Esophagus muscularis mucosa (tissue), 3 donors: ENCODE data around the gene CALB2.

ENCODE experiments used
- CTCF ChIP-seq, 3 experiments: fragments of 200-600 bp in 2 of 3; fragments of 450-650 bp in 1 of 3; sonication (generic) in 2 of 3; IDR thresholded peaks; one replicate each; pipeline ENCODE4 v1.5.1; 2017 to 2019; ENCODE audit warnings: antibody characterized with exemption in 3 of 3, mild to moderate bottlenecking in 2 of 3, moderate library complexity in 1 of 3
- POLR2A ChIP-seq: fragments of 450-650 bp; IDR thresholded peaks from one replicate; pipeline ENCODE4 v1.6.1; 2017; ENCODE audit warnings: antibody characterized with exemption, moderate library complexity, mild to moderate bottlenecking, low read depth
- POLR2AphosphoS5 ChIP-seq, 2 donors: sonication (generic); formaldehyde crosslinking; IDR thresholded peaks; one replicate each; pipeline ENCODE4 v1.6.1; 2017; ENCODE audit warnings: antibody characterized with exemption in 2 of 2

DNA sequence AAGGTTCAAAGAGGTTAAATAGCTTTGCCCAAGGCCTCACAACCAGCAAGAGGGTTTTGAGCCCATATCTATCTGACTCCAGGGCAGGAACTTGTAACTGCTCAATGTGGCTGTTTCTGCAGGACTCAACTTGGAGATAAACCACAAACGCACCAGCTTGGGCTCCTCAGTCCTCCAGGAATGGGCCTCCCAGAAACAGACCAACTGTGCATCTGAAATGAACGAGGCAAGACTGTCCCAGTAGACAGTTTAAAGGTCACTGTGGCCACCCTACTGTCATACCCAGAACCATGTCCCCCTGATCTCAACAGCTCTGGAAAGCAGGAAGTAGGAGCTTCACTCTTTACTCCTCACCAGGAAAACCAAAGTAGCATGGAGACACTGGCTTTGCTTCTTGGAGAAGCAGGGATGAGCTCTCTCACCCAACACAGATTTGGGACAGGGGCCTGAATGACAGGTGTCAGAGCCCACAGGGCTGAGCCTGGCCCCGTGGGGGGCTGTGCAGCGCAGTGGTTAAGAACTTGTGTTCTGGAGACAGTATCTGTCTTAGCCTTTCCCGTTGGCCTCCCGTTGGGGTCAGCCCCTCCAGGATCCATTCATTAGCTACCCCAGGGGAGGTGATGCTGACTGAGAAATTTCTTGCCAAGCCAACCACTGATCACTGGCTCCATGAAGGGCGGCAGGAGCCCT, 2.3 kb upstream of the CALB2 start:
- TF ChIP-seq CTCF (IDR thresholded peaks at IDR 0.05) = no peak
- TF ChIP-seq POLR2AphosphoS5 (IDR thresholded peaks at IDR 0.05) = no peak
- no peak for TF ChIP-seq POLR2A
